Endothelial cell of umbilical vein (primary cell): ENCODE data around the gene ARL2BP.
A peak's percentile ranks its signal among the peaks of the same experiment; 100 is the strongest.

Experiments used
- EZH2 ChIP-seq: IDR thresholded peaks from 2 replicates; pipeline ENCODE4 v1.6.1; 2012; ENCODE audit warnings: borderline replicate concordance, low read depth, mild to moderate bottlenecking, moderate library complexity, low read length, inconsistent platforms; ENCODE audit not compliant: severe bottlenecking
- GATA2 ChIP-seq: IDR thresholded peaks from 2 replicates; pipeline ENCODE4 v1.7.0; 2011; ENCODE audit warnings: low read depth, mild to moderate bottlenecking, moderate library complexity, mixed read lengths, low read length; ENCODE audit not compliant: insufficient read length, insufficient read depth
- MYC ChIP-seq: IDR thresholded peaks from one replicate; pipeline ENCODE4 v1.6.1; 2011; ENCODE audit warnings: mild to moderate bottlenecking, low read depth, low read length
- POLR2A ChIP-seq: IDR thresholded peaks from 2 replicates; pipeline ENCODE4 v1.6.1; 2012; ENCODE audit warnings: low read depth, mild to moderate bottlenecking, control low read depth, low read length
- POLR2AphosphoS5 ChIP-seq: IDR thresholded peaks from 2 replicates; pipeline ENCODE4 v1.6.1; 2012; ENCODE audit warnings: low read depth, mild to moderate bottlenecking, control low read depth, low read length, moderate library complexity; ENCODE audit not compliant: insufficient read depth
- TF ChIP-seq, protein P1 (sequence below), 2 donors: IDR thresholded peaks; 1 replicate in 1 of 2; 2 replicates in 1 of 2; pipeline ENCODE4 v1.5.1; 2011; ENCODE audit warnings: low read length in 2 of 2, mild to moderate bottlenecking in 2 of 2, moderate library complexity in 2 of 2, control low read depth in 1 of 2, inconsistent platforms in 1 of 2, low read depth in 1 of 2; ENCODE audit not compliant: insufficient read depth in 1 of 2; ENCODE audit errors: extremely low read depth in 1 of 2
- TF ChIP-seq, protein P2 (sequence below): IDR thresholded peaks from 2 replicates; pipeline ENCODE4 v1.6.1; 2011; ENCODE audit not compliant: insufficient read depth, insufficient read length

DNA sequence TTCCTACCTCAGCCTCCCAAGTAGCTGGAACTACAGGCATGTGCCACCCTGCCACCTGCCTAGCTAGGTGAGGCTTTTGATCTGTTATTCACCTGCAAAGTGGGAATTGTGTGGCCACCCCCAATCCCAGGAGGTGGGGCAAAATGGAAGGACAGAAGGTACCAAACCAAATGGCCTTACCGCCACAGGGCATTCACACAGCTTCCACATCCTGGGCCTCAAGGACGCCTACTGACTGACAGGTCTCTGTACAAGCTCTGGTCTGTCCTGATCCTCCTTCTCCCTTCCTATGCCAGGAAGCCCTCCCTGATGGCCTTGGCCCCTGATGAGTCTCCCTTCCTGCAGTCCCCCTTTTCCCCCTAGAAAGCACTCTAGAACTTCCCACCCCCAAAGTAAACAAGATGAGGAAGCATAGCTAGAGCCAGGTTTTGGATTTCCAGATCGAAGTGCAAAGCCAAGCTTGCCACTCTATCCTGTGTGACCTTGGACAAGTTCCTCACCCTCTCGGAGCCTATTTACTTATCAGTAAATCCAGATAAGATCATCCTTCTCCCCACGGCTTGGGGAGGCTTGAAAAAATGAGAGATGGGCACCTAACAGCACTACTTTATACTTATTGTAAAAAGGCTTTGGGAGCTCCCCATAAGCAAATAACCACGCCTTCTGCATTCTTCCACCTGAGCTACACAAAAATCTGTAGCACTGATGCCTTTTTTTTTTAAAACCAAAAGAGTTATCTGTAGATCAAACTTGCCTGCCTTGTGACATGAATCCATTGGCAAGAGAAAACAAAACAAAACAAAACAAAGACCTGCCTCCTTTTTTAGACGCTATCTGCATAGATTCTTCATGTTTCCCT, 35.0 kb downstream of the ARL2BP start:
- no peak for TF ChIP-seq EZH2
- TF ChIP-seq, protein P1, sequence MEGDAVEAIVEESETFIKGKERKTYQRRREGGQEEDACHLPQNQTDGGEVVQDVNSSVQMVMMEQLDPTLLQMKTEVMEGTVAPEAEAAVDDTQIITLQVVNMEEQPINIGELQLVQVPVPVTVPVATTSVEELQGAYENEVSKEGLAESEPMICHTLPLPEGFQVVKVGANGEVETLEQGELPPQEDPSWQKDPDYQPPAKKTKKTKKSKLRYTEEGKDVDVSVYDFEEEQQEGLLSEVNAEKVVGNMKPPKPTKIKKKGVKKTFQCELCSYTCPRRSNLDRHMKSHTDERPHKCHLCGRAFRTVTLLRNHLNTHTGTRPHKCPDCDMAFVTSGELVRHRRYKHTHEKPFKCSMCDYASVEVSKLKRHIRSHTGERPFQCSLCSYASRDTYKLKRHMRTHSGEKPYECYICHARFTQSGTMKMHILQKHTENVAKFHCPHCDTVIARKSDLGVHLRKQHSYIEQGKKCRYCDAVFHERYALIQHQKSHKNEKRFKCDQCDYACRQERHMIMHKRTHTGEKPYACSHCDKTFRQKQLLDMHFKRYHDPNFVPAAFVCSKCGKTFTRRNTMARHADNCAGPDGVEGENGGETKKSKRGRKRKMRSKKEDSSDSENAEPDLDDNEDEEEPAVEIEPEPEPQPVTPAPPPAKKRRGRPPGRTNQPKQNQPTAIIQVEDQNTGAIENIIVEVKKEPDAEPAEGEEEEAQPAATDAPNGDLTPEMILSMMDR (IDR thresholded peaks at IDR 0.05; ENCODE audit: extremely low read depth in 1 of 2, insufficient read depth in 1 of 2, low read depth in 1 of 2, low read length in 2 of 2) = no peak
- TF ChIP-seq, protein P2, sequence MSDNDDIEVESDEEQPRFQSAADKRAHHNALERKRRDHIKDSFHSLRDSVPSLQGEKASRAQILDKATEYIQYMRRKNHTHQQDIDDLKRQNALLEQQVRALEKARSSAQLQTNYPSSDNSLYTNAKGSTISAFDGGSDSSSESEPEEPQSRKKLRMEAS = no peak
- no peak for TF ChIP-seq POLR2A
- peak; percentile 24 for TF ChIP-seq POLR2AphosphoS5
- no peak for TF ChIP-seq MYC
- peak; percentile 70 for TF ChIP-seq GATA2
